Caco-2 (cell line): ENCODE measurements around the gene PDLIM1. TPM values are rescaled to one million over a fixed set of nuclear protein-coding genes. Genes with fewer than 3 reads are reported as not detected.

Source experiments
- BruUV-seq: library from RNA; stranded (reverse); fragments of 400-500 nt; replicated peaks from 2 replicates; lab custom pipeline; 2021; lab: Mats Ljungman, UMichigan
- CTCF ChIA-PET: fragments of 300-600 bp; sonication (Branson Sonifier 250); formaldehyde crosslinking; loops from one replicate; lab custom pipeline; 2022; ENCODE audit warnings: antibody characterized with exemption; lab: Charles Lee
- POLR2A ChIA-PET: fragments of 300-600 bp; sonication (Branson Sonifier 250); formaldehyde crosslinking; loops from one replicate; lab custom pipeline; 2022; ENCODE audit warnings: antibody characterized with exemption; lab: Charles Lee
- DNase-seq, 2 experiments: peaks; one replicate each; pipeline versions ENCODE4 v3.0.0 to v3.0.0-alpha.2; 2020 to 2022
- H3K27me3 ChIP-seq: replicated peaks from 2 replicates; pipeline ENCODE4 v1.6.0; 2011; ENCODE audit warnings: low read length; ENCODE audit not compliant: control insufficient read depth, insufficient read depth
- H3K36me3 ChIP-seq: 2 replicates; pipeline ENCODE4 v1.5.1; 2011; ENCODE audit warnings: low read length; ENCODE audit not compliant: control insufficient read depth, insufficient read depth
- H3K4me1 ChIP-seq: fragments of 250-450 bp; sonication (Bioruptor Pico); 2 replicates; pipeline ENCODE4 v1.5.1; 2020; ENCODE audit warnings: mild to moderate bottlenecking
- H3K4me3 ChIP-seq: 2 replicates; pipeline ENCODE4 v1.5.1; 2011; ENCODE audit warnings: low read depth, mild to moderate bottlenecking, control low read depth, low read length
- H3K9me3 ChIP-seq: fragments of 250-450 bp; sonication (Bioruptor Pico); 2 replicates; pipeline ENCODE4 v1.5.1; 2020; ENCODE audit warnings: mild to moderate bottlenecking, moderate library complexity
- H3K27ac Mint-ChIP-seq: one replicate; pipeline ENCODE4 v1.8.0; 2022; ENCODE audit warnings: mixed read lengths; ENCODE audit not compliant: unreplicated experiment
- H3K27me3 Mint-ChIP-seq: one replicate; pipeline ENCODE4 v1.8.0; 2022; ENCODE audit warnings: mixed read lengths; ENCODE audit not compliant: insufficient read depth, unreplicated experiment
- H3K36me3 Mint-ChIP-seq: one replicate; pipeline ENCODE4 v1.8.0; 2022; ENCODE audit warnings: mild to moderate bottlenecking, mixed read lengths; ENCODE audit not compliant: insufficient read depth, unreplicated experiment
- H3K4me1 Mint-ChIP-seq: one replicate; pipeline ENCODE4 v1.8.0; 2022; ENCODE audit warnings: low read depth, mixed read lengths; ENCODE audit not compliant: unreplicated experiment
- H3K4me3 Mint-ChIP-seq: one replicate; pipeline ENCODE4 v1.8.0; 2022; ENCODE audit warnings: mild to moderate bottlenecking, moderate library complexity, mixed read lengths; ENCODE audit not compliant: unreplicated experiment
- H3K9me3 Mint-ChIP-seq: one replicate; pipeline ENCODE4 v1.8.0; 2022; ENCODE audit warnings: mixed read lengths; ENCODE audit not compliant: unreplicated experiment
- CTCF ChIP-seq, 2 experiments: fragments of 200-600 bp in 1 of 2; IDR thresholded peaks; 1 replicate in 1 of 2; 2 replicates in 1 of 2; pipeline versions ENCODE4 v1.5.1 to v1.8.0; 2011 to 2022; ENCODE audit warnings: antibody characterized with exemption in 1 of 2, control low read depth in 1 of 2, inconsistent platforms in 1 of 2, low read depth in 1 of 2, low read length in 1 of 2, mild to moderate bottlenecking in 1 of 2, moderate library complexity in 1 of 2; ENCODE audit not compliant: insufficient read depth in 1 of 2, severe bottlenecking in 1 of 2, unreplicated experiment in 1 of 2
- intact Hi-C: fragments of 100-400 bp; cut with micrococcal nuclease; formaldehyde crosslinking; loops from one replicate; pipeline ENCODE4 v1.10.0; 2022; ENCODE audit not compliant: unreplicated experiment
- total RNA-seq: library from RNA; stranded (reverse); gene quantifications from 2 replicates; pipeline ENCODE4 v1.2.3, GENCODE V29; 2022

The PDLIM1 gene
- total RNA-seq, 1 experiment from 2014 or later: 506 TPM

- H3K36me3 Mint-ChIP-seq: peaks cover 16% of the 10 kb centered on the region
- intact Hi-C loops: no loop called here
- H3K4me3 Mint-ChIP-seq: no peak overlapping the region
- POLR2A ChIA-PET: no interaction called here
- Histone ChIP-seq H3K27me3 (no peaks in the 10 kb centered on the region), H3K4me3 (no peak overlapping the region), H3K36me3 (peaks cover 7% of the 10 kb centered on the region), H3K4me1 (peaks cover 42% of the 10 kb centered on the region), H3K9me3 (no peaks in the 10 kb centered on the region)
- H3K9me3 Mint-ChIP-seq: no peaks in the 10 kb centered on the region
- peaks cover 11% of the 10 kb centered on the region for H3K4me1 Mint-ChIP-seq
- peak overlapping the region; percentile 18 for H3K27ac Mint-ChIP-seq
- no TSS peak for BruUV-seq
- no peak for TF ChIP-seq CTCF (IDR thresholded peaks at IDR 0.05; ENCODE audit: insufficient read depth in 1 of 2, low read depth in 1 of 2, low read length in 1 of 2, severe bottlenecking in 1 of 2, unreplicated experiment in 1 of 2)
- no peak for DNase-seq
- CTCF ChIA-PET: interaction anchor here (1.0 to 2.1 kb wide), 6 partner anchors 9 to 38 kb away, joined by 3 to 33 read pairs (median 5); no protein-coding TSS in a partner anchor
- H3K27me3 Mint-ChIP-seq: no peaks in the 10 kb centered on the region
Measured at GRCh38 chr10:95337423-95338160, 46.8 kb upstream of the PDLIM1 start.

- Mint-ChIP-seq H3K27ac (peak overlapping the region; percentile 18), H3K9me3 (no peaks in the 10 kb centered on the region), H3K4me3 (no peak overlapping the region), H3K27me3 (no peaks in the 10 kb centered on the region), H3K4me1 (peaks cover 14% of the 10 kb centered on the region), H3K36me3 (peaks cover 13% of the 10 kb centered on the region)
- no peak for TF ChIP-seq CTCF (IDR thresholded peaks at IDR 0.05; ENCODE audit: insufficient read depth in 1 of 2, low read depth in 1 of 2, low read length in 1 of 2, severe bottlenecking in 1 of 2, unreplicated experiment in 1 of 2)
- peak; percentile 46 to 49 for DNase-seq
- CTCF ChIA-PET: interaction anchor here (1.0 to 2.1 kb wide), 6 partner anchors 10 to 39 kb away, joined by 3 to 33 read pairs (median 5); no protein-coding TSS in a partner anchor
- intact Hi-C loops: loop anchor here (1.0 kb wide), 1 partner anchor 27 kb away; no protein-coding TSS in a partner anchor
- no peaks in the 10 kb centered on the region for H3K27me3 ChIP-seq
- H3K4me3 ChIP-seq: no peak overlapping the region
- POLR2A ChIA-PET: no interaction called here
- BruUV-seq: no TSS peak
- no peaks in the 10 kb centered on the region for H3K9me3 ChIP-seq
- H3K36me3 ChIP-seq: peaks cover 5% of the 10 kb centered on the region
- H3K4me1 ChIP-seq: peaks cover 43% of the 10 kb centered on the region
Measured at GRCh38 chr10:95336702-95337101, 45.9 kb upstream of the PDLIM1 start.

GRCh38 chr10:95335933-95336699 is 45.3 kb upstream of the PDLIM1 start:
- BruUV-seq: no TSS peak
- no peaks in the 10 kb centered on the region for H3K27me3 ChIP-seq
- no peak overlapping the region for H3K4me3 ChIP-seq
- intact Hi-C loops: loop anchor here (1.0 kb wide), 1 partner anchor 27 kb away; no protein-coding TSS in a partner anchor
- no peaks in the 10 kb centered on the region for H3K9me3 Mint-ChIP-seq
- no peak for DNase-seq
- peaks cover 44% of the 10 kb centered on the region for H3K4me1 ChIP-seq
- TF ChIP-seq CTCF (IDR thresholded peaks at IDR 0.05; ENCODE audit: insufficient read depth in 1 of 2, low read depth in 1 of 2, low read length in 1 of 2, severe bottlenecking in 1 of 2, unreplicated experiment in 1 of 2): no peak
- H3K9me3 ChIP-seq: no peaks in the 10 kb centered on the region
- H3K4me1 Mint-ChIP-seq: peaks cover 19% of the 10 kb centered on the region
- H3K36me3 ChIP-seq: peaks cover 5% of the 10 kb centered on the region
- peak overlapping the region; percentile 18 for H3K27ac Mint-ChIP-seq
- ChIA-PET CTCF (interaction anchor here (0.5 to 2.1 kb wide), 6 partner anchors 22 to 157 kb away, joined by 3 to 33 read pairs (median 9); no protein-coding TSS in a partner anchor), POLR2A (no interaction called here)
- no peaks in the 10 kb centered on the region for H3K27me3 Mint-ChIP-seq
- H3K4me3 Mint-ChIP-seq: no peak overlapping the region
- peaks cover 12% of the 10 kb centered on the region for H3K36me3 Mint-ChIP-seq
